ENCODE measurements around the gene CACNA2D4.

CACNA2D4 gene

GRCh38 chr12:1911598-1912575 is 6.6 kb downstream of the CACNA2D4 start:
- no peak overlapping the region for H3K4me3 ChIP-seq (ENCODE audit: low read depth, low read length)
- no peak for TF ChIP-seq CTCF (IDR thresholded peaks at IDR 0.05; ENCODE audit: low read depth, low read length)

- no peak overlapping the region for H3K4me3 ChIP-seq (ENCODE audit: low read depth, low read length)
- no peak for TF ChIP-seq CTCF (IDR thresholded peaks at IDR 0.05; ENCODE audit: low read depth, low read length)
Measured at GRCh38 chr12:1910468-1910867, 8.0 kb downstream of the CACNA2D4 start.

GRCh38 chr12:1908758-1909157 is 9.7 kb downstream of the CACNA2D4 start:
- no peak overlapping the region for H3K4me3 ChIP-seq (ENCODE audit: low read depth, low read length)
- TF ChIP-seq CTCF (IDR thresholded peaks at IDR 0.05; ENCODE audit: low read depth, low read length): no peak

DNA sequence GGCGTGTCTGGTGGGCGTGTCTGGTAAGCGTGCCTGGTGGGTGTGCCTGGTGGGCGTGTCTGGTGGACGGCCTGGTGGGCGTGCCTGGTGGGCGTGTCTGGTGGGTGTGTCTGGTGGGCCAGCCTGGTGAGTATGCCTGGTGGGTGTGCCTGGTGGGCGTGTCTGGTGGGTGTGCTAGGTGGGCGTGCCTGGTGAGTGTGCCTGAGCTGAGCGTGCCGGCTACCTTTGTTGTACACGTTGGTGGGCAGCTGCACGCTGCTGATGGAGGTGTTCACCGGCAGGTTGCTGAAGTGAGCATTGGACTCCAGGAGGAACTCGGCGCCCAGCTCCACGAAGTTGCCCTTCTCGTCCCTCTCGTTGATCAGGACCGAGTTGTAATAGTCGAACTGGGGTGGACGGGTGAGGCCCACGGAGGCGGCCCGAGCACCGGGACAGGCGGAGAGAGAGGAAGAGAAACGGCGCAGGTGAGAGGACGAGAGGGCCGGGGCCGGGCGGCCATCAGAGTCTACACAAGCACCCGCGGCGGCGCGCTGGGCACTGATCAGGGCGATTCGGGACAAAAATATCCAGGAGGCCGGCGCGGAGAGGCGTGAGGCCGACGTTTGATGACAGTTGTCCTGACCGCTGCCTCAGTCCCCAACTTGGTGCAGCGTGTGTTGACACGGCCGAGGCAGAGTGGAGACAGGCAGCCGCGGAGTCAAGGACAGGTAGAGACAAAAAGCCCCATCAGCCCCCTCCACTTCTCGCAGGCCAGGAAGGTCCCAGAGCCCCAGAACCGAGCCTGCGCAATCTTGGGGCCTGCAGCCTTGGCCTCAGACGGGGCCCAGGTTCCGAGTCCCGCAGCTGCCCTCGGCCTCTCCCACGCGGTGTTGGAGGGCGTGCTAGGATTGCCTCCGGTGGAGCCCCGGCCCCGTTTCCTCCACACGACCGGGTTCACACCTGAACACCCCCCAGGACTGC is 10.5 kb downstream of the CACNA2D4 start:
- no peak for TF ChIP-seq CTCF (IDR thresholded peaks at IDR 0.05; ENCODE audit: low read depth, low read length)
- no peak overlapping the region for H3K4me3 ChIP-seq (ENCODE audit: low read depth, low read length)

DNA sequence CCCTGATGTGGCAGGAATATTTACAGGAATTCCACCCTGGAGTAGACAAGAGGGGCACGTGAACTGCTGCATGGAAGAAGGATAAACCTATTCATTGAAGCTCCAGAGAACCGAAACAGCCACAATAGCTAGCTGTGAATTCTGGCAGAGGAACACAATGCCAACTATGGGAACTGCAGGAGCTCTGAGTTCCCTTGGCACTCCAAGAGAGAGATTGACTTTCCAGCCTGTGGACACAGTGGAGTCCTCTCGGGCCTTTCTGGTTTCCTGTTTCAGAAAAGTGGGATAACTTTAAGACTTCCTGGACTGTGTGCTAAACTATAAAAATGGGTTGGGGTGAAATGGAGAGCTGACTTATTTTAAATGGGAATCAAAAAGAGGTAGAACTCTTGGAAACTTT is 11.9 kb downstream of the CACNA2D4 start:
- no peak for TF ChIP-seq CTCF (IDR thresholded peaks at IDR 0.05; ENCODE audit: low read depth, low read length)
- no peak overlapping the region for H3K4me3 ChIP-seq (ENCODE audit: low read depth, low read length)

GRCh38 chr12:1904875-1905274 is 13.6 kb downstream of the CACNA2D4 start:
- no peak for TF ChIP-seq CTCF (IDR thresholded peaks at IDR 0.05; ENCODE audit: low read depth, low read length)
- no peak overlapping the region for H3K4me3 ChIP-seq (ENCODE audit: low read depth, low read length)
